Stimulated activated CD8-positive, alpha-beta memory T cell treated with anti-CD3 and anti-CD28 coated beads, Interleukin-12 subunit alpha, Interleukin-12 subunit beta, amount 100 ng/mL, for 4 hours (primary cell): ENCODE measurements around the gene CDK11B.
A peak's percentile ranks its signal among the peaks of the same experiment; 100 is the strongest.
"Not testable (repeated sequence)": the region's sequence is repeated elsewhere in the genome, so short reads cannot be mapped to it uniquely, and the experiment has no call there.

Experiments used
- DNase-seq: peaks from one replicate; pipeline ENCODE4 v3.0.0-alpha.2; 2020; ENCODE audit warnings: low read depth

CDK11B gene

DNA sequence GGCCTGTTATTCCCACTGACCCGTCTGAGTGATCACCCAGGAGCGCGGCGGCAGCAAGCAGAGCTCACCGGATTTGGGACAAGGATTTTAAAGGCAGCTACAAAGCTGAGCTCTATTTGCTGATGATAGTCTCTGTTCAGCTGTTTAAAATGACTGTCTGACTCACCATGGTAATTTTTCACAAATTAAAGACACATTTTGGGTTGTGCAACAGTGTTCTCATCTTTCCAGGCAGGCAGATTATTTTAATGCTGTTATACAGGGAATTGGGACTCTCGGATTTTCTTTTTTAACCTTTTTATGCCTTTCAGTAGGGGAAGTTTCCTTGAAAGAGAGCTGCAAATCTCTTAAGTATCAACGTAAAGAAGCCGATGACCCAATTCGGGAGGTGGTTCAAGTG, 3.6 kb upstream of the CDK11B start:
- not testable (repeated sequence) for DNase-seq

DNA sequence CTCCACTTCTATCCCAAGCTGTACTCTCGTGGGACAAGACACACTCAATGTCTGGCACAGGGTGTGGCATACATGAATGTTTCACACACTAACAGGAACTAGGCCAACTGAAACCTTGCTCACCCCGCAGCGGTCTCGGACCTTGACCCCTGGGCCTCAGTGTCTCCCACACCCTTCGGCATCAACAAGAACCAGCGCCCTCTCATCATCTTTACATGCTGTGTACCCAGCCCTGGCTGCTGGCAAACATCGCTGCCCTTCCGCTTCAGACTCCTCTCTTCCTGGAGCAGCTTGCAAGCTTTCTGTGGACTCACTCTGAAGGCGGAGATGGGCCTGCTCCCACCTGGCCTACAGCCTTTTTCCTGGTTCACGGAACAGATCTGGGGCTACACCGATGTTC, 10.5 kb downstream of the CDK11B start:
- not testable (repeated sequence) for DNase-seq

DNA sequence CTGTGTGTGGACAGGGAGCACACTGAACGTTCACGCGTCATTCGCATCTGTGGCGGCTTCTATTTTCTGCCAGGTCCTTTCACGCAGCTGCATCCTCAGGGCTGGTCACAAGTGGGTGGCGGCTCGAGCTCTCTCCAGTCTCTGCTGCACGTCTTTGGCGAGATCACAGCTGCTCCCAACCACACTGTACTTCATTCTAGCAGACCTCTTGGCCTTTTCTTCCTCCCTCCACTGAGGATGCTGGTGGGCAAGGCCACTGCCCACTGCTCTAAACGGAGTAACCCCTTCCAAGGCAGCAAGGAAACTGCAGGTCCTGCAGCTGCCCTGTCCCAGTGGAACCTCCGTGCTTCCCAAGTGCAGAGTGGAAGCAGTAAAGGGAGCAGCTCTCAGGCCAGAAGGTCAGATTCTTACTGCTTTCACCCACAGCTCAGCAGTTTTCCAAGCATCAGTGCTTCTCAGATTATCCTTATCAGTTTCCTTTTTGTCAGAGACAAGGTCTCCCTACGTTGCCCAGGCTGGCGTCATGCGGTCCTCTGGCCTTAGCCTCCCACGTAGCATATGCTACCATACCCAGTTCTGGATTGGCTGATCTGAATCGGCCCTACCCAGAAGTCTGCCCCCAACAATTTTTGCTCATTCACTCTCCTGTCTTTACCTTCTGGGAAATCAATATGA, 11.1 kb downstream of the CDK11B start:
- DNase-seq: not testable (repeated sequence)

DNA sequence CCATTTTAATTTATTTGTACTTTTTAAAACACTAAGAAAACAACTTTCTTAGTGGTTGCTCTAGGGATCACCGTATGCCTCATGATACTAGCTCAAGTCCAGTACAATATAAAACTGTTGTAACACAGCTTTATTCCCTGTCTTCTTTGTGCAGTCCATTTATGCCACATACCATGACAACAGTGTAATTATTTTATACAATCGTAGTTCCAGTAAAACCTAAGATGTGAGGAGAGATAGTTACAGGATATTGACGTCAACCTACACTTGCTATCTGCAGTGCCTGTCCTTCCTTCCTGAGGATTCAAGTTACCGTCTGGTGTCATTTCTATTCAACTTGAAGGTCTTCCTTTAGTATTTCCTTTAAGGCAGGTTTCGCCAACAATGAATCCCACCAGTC, 12.5 kb downstream of the CDK11B start:
- not testable (repeated sequence) for DNase-seq

DNA sequence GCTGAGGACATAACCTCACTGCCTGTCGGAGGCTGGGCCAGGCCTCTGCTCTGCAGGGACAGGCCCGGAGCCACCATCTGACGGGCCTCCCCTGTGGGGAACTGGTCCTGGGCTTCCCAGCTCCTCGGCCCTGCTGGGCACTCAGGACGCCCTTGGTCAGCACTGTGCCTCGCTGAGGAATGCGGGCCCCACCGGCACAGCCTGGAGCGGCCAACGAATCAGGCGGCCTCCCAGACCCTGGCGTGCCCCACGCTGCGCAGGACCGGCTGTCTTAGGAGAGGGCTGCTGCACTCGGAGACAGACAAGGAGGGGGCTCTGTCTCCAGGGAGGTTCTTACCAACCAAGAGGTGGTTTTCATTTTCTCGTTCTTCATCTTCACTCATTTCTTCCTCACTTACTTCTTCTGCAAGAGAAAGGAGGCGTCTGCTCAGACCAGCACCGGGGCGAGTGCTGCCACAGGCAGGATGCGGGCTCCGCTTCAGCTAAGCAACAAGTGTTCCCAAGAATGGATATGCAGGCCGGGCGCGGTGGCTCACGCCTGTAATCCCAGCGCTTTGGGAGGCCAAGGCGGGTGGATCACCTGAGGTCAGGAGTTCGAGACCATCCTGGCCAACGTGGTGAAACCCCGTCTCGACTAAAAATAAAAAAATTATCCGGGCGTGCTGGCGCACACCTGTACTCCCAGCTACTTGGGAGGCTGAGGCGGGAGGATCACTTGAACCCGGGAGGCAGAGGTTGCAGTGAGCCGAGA, 17.9 kb downstream of the CDK11B start:
- DNase-seq: not testable (repeated sequence)

DNA sequence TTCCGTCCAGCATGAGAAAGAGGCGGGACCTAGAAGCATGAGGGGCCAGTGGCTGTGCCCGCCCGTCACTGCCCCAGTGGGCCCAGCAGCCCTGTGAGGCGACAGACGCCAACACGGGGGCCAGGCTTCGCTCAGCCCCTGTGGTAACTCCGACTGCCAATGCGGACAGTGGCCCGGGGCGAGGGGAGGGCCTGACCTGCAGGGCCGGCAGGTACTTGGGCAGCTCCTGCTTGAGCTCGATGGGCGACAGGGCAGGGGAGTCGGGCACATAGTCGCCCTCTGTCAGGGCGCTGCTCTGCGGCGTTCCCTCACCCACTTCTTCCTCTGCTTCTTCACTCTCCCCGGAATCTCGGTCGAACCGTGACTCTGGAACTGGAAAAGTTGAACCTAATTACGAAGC, 18.7 kb downstream of the CDK11B start:
- not testable (repeated sequence) for DNase-seq

DNA sequence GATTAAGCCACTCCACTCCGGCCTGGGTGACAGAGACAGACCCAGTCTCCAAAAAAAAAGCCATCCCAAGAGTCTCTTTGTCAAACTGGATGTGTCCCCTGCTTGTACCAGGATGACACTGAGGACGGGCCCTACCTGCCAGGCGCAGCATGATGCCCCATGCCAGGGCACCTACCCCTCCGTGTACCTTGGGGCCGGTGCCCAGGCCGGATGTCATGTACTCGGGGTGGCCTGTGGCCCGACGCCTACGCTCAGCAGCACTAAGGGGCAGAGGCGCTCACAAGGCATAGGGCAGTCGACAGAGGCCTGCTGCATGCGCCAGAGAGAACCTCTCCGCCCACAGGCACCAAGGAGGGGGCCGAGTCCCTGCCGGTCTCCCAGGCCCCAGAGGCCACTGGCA, 19.4 kb downstream of the CDK11B start:
- DNase-seq: not testable (repeated sequence)

DNA sequence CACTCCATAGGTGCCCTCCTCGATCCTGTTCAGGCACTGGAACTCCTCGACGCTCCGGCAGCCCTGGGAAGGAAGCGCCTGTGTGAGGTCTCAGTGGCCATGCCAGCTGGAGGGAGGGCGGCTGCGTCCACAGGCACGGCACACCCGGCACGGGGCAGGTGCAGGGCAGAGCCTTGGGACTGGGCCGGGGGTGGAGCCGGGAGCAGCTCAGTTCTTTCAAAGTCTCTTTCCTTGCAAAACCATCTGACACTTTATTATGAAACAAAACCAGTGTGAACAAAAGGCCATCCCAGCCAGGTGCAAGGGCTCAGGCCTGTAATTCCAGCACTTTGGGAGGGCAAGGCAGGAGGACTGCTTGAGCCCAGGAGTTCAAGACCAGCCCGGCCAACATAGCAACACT, 20.3 kb downstream of the CDK11B start:
- not testable (repeated sequence) for DNase-seq

DNA sequence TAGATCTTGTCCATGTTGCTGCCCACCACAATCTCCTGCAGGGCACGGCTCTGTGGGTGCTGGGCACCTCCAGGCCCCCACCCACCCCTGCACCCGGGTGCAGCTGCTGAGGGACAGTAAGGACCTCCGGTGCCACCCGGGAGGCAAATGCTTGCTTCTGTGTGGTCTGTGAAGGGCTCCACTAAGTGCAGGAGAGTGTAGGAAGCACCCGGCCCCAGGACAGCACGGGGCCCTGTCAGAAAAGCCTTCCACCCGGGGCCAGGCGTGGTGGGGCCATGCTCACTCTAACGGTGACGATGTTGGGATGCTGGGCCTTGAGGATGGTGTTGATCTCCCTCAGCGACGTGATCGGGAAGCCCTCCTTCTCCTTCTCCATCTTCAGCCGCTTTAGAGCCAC, 21.3 kb downstream of the CDK11B start:
- DNase-seq: not testable (repeated sequence)

DNA sequence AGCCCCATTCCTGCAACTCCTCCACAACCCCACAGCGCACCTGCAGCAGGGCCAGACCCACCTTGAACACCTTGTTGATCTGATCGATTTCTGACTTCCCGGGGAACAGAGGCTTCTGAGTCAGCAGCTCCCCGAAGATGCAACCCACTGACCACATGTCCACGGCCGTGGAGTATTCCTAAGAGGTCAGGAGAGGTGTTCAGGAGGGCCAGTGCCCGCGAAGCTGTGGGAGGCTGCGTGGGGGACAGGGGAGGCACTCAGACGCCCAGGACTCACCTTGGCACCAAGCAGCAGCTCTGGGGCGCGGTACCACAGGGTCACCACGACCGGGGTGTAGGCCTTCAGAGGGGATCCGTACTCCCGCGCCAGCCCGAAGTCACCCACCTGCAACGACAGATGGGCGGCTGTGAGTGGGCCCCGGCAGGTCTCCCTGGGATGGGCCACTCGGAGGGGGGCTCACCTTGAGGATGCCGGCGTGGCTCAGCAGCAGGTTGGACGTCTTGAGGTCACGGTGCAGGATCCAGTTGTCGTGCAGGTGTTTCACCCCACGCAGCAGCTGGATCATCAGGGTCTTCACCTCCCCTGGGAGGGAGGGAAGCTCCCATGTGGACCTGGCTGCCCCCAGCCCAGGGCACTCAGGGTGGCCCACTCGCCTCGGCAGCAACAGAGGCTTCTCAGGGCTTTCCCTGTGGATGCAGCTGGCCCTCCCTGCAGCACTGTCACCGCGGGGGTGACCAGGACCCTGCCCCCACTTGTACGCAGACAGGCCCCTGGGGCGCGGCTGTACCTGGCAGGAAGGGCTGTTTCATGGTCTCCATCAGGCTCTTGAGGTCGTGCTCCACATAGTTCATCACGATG, 22.0 kb downstream of the CDK11B start:
- not testable (repeated sequence) for DNase-seq

DNA sequence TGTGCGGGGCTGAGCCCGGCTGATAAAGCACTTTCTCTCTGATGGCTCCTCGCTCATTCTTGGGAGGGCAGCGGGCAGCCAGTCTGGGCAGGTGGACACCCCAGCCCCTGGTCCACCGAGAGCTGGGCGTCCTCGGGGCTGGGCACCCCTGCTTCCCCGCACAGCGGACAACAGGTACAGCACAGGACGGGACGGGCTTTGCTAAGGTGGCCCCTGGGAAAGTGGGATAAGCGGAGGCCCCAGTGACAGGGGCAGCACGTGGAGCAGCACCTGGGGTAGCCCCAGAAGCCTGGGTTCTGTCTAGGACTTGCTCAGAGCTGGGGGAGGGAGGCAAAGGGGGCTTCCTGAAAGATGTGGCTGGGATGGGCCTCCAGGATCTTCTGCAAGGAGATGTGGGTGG, 24.2 kb downstream of the CDK11B start:
- DNase-seq: not testable (repeated sequence)

DNA sequence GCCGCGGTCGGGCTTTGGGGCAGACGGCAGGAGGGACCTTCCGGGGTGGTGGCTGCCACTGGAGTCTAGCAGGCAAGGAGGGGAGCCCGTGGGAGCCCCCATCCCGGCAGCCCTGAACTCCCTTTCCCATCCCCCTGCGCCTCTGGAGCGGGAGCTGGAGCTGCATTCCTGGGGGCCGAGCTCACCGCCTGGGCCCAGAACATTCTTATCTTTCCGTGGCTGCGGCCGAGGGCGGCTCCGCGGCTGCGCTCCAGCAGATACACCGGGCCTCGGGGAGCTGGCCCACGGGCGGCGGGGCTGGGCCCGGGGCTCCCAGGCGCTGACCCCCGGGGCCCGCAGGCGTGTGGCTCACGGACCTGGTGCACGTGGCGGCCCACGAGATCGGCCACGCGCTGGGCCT, 25.4 kb downstream of the CDK11B start:
- not testable (repeated sequence) for DNase-seq

DNA sequence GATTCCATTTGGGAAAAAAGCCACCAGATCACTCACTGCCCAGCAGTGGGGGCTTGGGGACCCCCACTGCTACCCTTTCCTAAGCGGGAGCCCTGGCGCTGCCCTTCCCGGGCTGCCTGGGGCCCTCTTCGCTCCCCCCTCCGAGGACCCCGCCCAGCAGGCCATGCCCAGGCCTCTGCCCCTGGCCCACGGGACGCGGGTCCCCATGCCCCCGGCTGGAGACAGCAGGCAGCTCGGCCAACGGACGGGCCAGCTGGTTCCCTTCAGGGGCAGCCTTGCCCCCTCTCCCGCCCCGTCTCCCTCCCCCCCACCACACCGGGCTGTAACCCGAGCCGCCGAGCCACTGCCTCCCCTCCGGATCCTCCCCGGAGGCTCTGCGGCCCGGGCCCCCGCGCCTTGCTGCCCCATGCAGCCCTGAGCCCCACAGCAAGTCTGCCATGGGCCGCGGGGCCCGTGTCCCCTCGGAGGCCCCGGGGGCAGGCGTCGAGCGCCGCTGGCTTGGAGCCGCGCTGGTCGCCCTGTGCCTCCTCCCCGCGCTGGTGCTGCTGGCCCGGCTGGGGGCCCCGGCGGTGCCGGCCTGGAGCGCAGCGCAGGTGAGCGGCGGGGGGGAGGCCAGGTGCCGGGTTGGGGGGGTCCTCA, 26.9 kb downstream of the CDK11B start, which contains the start of gene MMP23B:
MMP23B (plus strand) TSS at position 392 of the 639 bp plus-strand sequence; CDS start at position 438, 46 bp downstream.
- DNase-seq: no peak

DNA sequence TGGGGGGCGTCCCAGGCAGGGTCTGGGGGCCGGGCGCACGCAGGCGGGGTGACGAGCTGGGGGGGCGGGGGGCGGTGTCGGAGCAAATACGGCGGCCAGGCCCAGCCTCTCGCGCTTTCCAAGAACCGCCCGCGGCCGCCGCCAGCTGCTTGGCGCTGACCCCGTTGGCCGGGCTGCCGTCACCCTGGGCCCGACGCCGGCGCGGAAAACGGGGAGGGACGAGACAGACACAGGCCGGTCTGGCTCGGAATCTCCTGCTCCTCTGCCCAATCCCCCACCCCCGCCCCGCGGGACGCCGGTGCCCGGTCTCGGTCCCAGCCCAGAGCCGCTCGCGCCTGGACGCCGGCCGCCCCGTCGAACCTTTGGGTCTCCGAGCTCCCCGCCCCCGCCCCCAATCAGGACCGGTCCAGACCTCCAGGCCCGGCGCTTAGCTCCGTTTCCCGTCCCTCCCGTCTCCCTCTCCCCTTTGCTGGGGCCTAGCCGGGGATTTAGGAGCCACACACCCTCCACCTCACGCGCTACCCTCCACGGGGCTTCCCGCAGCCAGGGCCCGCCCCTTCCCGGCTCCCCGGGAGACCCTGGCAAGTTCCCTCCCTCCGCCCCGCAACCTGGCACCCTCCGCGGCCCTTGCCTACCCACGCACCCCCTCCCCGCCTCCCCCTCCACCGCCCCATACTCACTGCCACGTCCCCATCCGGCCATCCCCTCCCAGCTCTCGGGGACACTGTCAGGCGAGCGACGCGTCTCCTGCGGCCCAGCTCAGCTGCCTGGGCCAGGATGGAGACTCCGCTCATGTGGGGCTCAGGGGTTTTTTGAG, 27.6 kb downstream of the CDK11B start:
- DNase-seq: no peak

DNA sequence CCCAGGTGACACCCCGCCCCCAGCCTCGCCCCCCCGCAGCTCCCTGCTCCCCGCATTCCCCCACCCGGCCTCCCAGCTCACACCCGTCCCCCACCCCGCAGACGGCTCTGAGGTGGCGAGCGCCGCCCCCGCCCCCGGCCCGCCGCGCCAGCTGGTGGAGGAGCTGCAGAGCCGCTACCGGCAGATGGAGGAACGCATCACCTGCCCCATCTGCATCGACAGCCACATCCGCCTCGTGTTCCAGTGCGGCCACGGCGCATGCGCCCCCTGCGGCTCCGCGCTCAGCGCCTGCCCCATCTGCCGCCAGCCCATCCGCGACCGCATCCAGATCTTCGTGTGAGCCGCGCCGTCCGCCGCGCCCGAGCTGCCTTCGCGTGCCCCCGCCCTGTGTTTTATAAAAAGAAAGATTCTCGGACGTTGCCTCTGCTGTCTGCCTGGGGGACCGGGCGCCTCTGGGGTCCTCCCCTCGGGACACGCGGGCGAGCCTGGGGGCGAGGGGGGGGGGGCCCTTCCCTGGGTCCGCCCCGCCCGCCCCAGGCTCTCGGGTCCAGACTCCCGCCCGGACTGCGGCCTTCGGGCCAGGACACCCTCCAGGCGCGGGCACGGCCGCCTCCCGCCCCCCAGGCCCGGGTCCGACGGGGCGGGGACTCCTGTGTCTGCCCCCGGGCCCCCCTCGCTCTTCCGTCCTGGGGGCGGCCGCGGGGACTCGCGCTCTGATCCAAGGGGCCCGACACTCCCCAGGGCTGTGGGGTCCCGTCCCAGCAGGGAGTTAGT, 28.4 kb downstream of the CDK11B start:
- peak; percentile 94 for DNase-seq

DNA sequence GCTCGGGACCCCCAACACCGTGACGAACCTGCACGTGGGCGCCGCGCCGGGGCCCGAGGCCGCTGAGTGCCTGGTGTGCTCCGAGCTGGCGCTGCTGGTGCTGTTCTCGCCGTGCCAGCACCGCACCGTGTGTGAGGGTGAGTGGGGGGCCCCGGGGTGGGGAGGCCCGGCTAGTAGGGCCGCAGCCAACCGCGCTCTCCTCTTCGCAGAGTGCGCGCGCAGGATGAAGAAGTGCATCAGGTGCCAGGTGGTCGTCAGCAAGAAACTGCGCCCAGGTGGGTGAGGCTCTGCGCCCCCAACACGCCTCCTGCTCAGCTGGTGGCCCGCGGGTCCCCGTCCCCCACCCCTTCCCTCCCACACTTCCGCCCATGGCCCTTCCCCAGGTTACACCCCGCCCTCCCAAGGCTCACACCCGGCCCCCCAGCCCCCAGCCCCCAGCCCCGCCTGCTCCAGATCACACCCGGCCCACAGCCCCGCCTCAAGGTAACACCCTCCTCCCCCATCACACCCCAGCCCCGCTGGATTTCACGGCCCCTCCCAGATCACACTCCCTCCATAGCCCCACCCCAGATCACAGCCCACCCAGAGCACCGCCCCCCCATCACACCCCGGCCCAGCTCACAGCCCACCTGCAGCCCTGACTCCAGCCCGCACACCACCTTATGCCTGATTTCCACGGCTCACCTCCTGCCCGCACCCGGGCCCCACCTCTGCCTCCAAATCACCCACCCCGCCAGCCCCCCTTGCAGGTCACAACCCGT, 29.2 kb downstream of the CDK11B start:
- peak; percentile 80 for DNase-seq

DNA sequence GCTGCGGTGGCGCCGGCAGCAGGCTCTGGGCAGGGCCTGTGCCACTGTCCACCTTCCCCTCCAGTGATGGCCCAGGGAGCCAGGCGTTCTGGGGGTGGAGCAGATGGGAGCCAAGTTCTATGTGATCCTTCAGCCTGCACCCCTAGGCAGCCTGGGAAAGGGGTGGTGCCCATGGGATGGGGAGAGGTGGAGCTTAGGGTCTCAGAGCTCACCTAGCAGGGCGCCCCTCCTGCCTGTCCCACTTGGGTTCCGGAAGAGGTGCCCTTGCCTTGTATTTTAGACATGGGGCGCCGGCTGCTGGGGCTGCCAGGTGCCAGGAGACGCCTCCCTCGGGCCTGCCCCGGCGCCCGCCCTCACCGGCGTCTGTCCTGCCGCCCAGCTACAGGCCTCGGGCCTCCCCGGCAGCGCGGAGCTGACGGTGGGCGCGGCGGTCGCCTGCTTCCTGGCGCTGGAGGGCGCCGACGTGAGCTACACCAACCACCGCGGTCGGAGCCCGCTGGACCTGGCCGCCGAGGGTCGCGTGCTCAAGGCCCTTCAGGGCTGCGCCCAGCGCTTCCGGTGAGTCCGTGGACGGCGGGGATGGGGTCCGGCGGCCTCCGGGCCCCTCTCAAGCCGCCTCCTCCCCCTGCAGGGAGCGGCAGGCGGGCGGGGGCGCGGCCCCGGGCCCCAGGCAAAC, 29.9 kb downstream of the CDK11B start:
- DNase-seq: no peak

DNA sequence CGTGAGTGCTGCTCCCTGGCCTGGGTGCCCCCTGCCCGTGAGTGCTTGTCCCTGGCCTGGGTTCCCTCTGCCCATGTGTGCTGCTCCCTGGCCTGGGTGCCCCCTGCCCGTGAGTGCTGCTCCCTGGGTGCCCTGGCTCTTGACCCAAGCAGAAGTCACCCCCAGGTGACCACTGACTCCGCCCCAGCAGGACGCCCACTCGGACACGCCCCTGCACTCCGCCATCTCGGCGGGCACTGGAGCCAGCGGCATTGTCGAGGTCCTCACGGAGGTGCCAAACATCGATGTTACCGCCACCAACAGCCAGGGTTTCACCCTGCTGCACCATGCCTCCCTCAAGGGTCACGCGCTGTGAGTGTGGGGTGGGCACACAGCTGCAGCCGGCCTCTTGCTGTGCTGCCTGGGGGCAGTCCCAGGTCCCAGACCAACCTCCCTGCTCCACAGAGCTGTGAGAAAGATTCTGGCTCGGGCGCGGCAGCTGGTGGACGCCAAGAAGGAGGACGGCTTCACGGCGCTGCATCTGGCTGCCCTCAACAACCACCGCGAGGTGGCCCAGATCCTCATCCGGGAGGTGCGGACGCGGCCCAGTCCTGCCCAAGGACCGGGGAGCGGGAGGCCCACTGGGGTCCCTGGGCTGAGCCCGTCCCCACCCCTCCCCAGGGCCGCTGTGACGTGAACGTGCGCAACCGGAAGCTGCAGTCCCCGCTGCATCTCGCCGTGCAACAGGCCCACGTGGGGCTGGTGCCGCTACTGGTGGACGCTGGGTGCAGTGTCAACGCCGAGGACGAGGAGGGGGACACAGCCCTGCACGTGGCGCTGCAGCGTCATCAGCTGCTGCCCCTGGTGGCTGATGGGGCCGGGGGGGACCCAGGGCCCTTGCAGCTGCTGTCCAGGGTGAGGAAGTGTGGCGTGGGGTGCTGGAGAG, 30.7 kb downstream of the CDK11B start:
- DNase-seq: no peak
